Upper lobe of left lung (tissue), 6 donors: ENCODE results near the gene KIRREL3. TPM values are rescaled to one million over a fixed set of nuclear protein-coding genes. Genes with fewer than 3 reads are reported as not detected.

Experiments
- ATAC-seq, 2 donors: fragments of 200-7000 bp; cut with Tn5 transposase; one replicate each; pipeline ENCODE4 v1.9.1; 2022; ENCODE audit warnings: mild to moderate bottlenecking in 2 of 2, moderate library complexity in 2 of 2; ENCODE audit not compliant: low FRiP score in 2 of 2
- DNase-seq, 2 donors: peaks; one replicate each; pipeline ENCODE4 v3.0.0-alpha.2; 2019 to 2020
- H3K27ac ChIP-seq, 4 donors: fragments of 200-600 bp; sonication (generic); one replicate each; pipeline ENCODE4 v1.5.1; 2016 to 2019
- H3K27me3 ChIP-seq, 4 donors: fragments of 200-600 bp; sonication (generic); one replicate each; pipeline ENCODE4 v1.5.1; 2017 to 2019
- H3K36me3 ChIP-seq, 4 donors: fragments of 200-600 bp; sonication (generic); one replicate each; pipeline ENCODE4 v1.5.1; 2016 to 2019
- H3K4me1 ChIP-seq, 4 donors: fragments of 200-600 bp; sonication (generic); one replicate each; pipeline ENCODE4 v1.5.1; 2018 to 2019
- H3K4me3 ChIP-seq, 4 donors: fragments of 200-600 bp; sonication (generic); one replicate each; pipeline ENCODE4 v1.5.1; 2017 to 2019; ENCODE audit warnings: mild to moderate bottlenecking in 2 of 4, moderate library complexity in 1 of 4
- H3K9me3 ChIP-seq, 4 donors: fragments of 200-600 bp; sonication (generic); one replicate each; pipeline ENCODE4 v1.5.1; 2018 to 2019
- EP300 ChIP-seq, 4 donors: sonication (generic); formaldehyde crosslinking; IDR thresholded peaks; one replicate each; pipeline ENCODE4 v1.5.1; 2017; ENCODE audit warnings: antibody characterized with exemption in 4 of 4, control low read depth in 2 of 4
- POLR2A ChIP-seq, 4 donors: fragments of 450-650 bp; IDR thresholded peaks; one replicate each; pipeline ENCODE4 v1.5.1; 2016 to 2017; ENCODE audit warnings: antibody characterized with exemption in 4 of 4, mild to moderate bottlenecking in 2 of 4
- POLR2AphosphoS5 ChIP-seq, 2 donors: sonication (generic); formaldehyde crosslinking; IDR thresholded peaks; one replicate each; pipeline ENCODE4 v1.5.1; 2017; ENCODE audit warnings: antibody characterized with exemption in 2 of 2
- WGBS, 2 donors: methylation state at CpG; one replicate each; pipeline ENCODE4 v1.1.5; 2017 to 2018; 5-methylcytosine and 5-hydroxymethylcytosine counted together
- total RNA-seq, 6 donors: library from RNA; depleted of rRNA in 4 of 6; stranded (reverse); fragments of >200 nt in 4 of 6; gene quantifications; one replicate each; pipeline versions ENCODE4 v1.1.0 to v1.2.1, GENCODE V29; 2016 to 2021
- TF ChIP-seq, protein P1 (sequence below), 6 experiments: fragments of 450-650 bp in 4 of 6; fragments of 200-600 bp in 2 of 6; sonication (generic) in 2 of 6; IDR thresholded peaks; one replicate each; pipeline ENCODE4 v1.5.1; 2016 to 2019; ENCODE audit warnings: antibody characterized with exemption in 6 of 6
- donor health status: DM: no; HTN: no; CAD: no; lungs with moderate emphysema.
- donor health status: DM: no; HTN: yes; CAD: no; lungs with severe emphysema.

The KIRREL3 gene
- total RNA-seq, 6 donors from 2014 or later, result 0.22 to 0.24 TPM; not detected in 4

DNA sequence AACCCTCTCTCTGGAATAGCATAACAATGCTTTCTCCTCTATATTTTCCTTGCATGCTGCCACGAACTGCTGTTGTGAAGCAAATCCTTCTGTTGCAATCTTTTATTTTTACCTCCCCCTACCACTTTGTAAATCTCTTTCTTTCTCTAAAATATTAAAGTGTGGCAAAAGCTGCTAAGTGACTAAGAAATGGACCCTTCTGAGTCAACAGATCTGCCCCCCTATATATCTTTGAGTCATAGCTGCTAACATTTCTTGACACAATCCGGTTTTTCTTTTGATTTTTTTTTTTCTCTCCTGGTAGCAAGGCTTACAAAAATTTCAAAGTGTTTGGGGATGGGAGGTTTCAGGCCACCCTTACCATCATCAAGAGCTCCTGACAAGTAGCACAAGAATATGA lies 39.0 kb upstream of the KIRREL3 start:
- no peak overlapping the region for H3K4me3 ChIP-seq
- TF ChIP-seq POLR2AphosphoS5 (IDR thresholded peaks at IDR 0.05) (no peak), POLR2A (IDR thresholded peaks at IDR 0.05) (no peak)
- TF ChIP-seq, protein P1, sequence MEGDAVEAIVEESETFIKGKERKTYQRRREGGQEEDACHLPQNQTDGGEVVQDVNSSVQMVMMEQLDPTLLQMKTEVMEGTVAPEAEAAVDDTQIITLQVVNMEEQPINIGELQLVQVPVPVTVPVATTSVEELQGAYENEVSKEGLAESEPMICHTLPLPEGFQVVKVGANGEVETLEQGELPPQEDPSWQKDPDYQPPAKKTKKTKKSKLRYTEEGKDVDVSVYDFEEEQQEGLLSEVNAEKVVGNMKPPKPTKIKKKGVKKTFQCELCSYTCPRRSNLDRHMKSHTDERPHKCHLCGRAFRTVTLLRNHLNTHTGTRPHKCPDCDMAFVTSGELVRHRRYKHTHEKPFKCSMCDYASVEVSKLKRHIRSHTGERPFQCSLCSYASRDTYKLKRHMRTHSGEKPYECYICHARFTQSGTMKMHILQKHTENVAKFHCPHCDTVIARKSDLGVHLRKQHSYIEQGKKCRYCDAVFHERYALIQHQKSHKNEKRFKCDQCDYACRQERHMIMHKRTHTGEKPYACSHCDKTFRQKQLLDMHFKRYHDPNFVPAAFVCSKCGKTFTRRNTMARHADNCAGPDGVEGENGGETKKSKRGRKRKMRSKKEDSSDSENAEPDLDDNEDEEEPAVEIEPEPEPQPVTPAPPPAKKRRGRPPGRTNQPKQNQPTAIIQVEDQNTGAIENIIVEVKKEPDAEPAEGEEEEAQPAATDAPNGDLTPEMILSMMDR (IDR thresholded peaks at IDR 0.05), result no peak
- 56 to 67% methylated on average over 2 of the region's 2 CpGs for WGBS, 2 donors
- no peak for DNase-seq
- no peak for ATAC-seq
- no peaks in the 10 kb centered on the region for H3K27me3 ChIP-seq
- no peak overlapping the region for H3K27ac ChIP-seq
- no peaks in the 10 kb centered on the region for H3K9me3 ChIP-seq
- H3K36me3 ChIP-seq, result no peaks in the 10 kb centered on the region
- H3K4me1 ChIP-seq, result no peaks in the 10 kb centered on the region

DNA sequence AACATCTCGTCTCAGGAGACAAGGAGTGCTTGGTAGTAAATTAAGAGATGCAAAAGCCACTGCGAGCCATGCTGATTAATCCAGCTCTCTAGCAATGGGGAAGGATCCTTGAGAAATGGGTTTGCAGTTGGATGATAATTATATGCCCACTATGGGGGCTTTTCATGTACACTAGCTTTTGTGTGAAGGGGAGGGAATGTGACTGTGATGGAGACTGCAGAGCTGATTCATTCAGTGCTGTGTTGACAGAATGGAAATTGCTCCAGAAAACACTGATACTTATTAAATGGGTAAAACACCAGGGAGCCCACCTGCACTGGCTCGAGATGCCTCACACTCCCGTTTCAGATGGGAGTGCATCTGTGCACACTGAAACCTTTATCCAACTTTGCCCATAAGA lies 37.0 kb upstream of the KIRREL3 start:
- Histone ChIP-seq H3K27me3 (no peaks in the 10 kb centered on the region), H3K4me3 (no peak overlapping the region), H3K36me3 (no peaks in the 10 kb centered on the region), H3K4me1 (no peaks in the 10 kb centered on the region), H3K27ac (no peak overlapping the region), H3K9me3 (no peaks in the 10 kb centered on the region)
- no peak for DNase-seq
- no peak for ATAC-seq
- TF ChIP-seq, protein P1 (IDR thresholded peaks at IDR 0.05), result no peak
- TF ChIP-seq POLR2A (IDR thresholded peaks at IDR 0.05) (no peak), POLR2AphosphoS5 (IDR thresholded peaks at IDR 0.05) (no peak), EP300 (IDR thresholded peaks at IDR 0.05) (no peak)
- WGBS, 2 donors, result 77 to 80% methylated on average over 4 of the region's 4 CpGs

DNA sequence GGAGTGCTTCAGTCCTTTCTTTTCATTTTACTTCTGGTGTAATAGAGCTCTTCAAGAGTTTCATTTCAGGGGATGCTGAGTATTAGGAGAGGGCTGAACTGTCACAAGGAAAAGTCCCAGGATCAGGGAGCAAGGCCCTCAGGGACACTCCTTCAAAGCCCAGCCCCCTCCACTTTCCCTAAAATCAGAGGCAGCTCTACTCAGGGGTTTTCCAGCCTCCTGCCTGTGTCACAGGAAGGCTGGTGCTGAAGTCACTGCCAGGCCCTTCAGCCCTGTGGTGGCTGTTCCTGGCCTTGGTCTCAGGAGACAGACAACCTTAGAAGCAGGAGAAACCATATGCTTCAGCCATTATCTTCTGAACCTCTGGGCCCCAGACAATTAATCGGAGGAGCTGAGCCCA lies 36.4 kb upstream of the KIRREL3 start:
- no peak for ATAC-seq
- no peaks in the 10 kb centered on the region for H3K4me1 ChIP-seq
- 63 to 75% methylated on average over 1 of the region's 1 CpG for WGBS, 2 donors

DNA sequence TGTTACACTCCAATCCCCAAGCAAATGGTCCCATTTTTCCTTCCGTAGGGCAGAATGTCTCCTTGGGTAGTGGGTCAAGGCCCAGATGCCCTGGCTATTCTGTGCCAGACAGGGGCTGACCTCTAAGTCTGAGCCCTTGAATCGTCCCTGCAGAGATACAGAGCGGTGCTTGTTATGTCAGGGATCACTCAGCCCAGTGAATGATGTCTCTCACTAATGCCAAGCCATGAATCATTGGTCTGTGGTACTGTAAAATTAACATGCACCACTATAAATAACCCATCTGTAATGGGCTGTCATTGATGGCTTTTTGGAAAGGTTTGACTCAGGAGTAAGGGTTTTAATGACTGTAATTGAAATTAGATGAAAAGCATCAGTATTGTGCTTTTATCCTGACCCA lies 35.3 kb upstream of the KIRREL3 start:
- Histone ChIP-seq H3K36me3 (no peaks in the 10 kb centered on the region), H3K4me3 (no peak overlapping the region), H3K9me3 (no peaks in the 10 kb centered on the region), H3K27me3 (no peaks in the 10 kb centered on the region), H3K27ac (no peak overlapping the region), H3K4me1 (no peaks in the 10 kb centered on the region)
- ATAC-seq (no peak), DNase-seq (no peak)
- 61 to 82% methylated on average over 2 to 3 of the region's 3 CpGs for WGBS, 2 donors
- TF ChIP-seq, protein P1 (IDR thresholded peaks at IDR 0.05), result no peak
- TF ChIP-seq EP300 (IDR thresholded peaks at IDR 0.05), result no peak
- TF ChIP-seq POLR2AphosphoS5 (IDR thresholded peaks at IDR 0.05), result no peak

More for the DNA sequence above, 36.4 kb upstream of the KIRREL3 start:
- no peak overlapping the region for H3K27ac ChIP-seq
- no peaks in the 10 kb centered on the region for H3K9me3 ChIP-seq
- no peaks in the 10 kb centered on the region for H3K27me3 ChIP-seq
- TF ChIP-seq POLR2A (IDR thresholded peaks at IDR 0.05) (no peak), POLR2AphosphoS5 (IDR thresholded peaks at IDR 0.05) (no peak), EP300 (IDR thresholded peaks at IDR 0.05) (no peak)
- TF ChIP-seq, protein P1 (IDR thresholded peaks at IDR 0.05), result no peak
- no peaks in the 10 kb centered on the region for H3K36me3 ChIP-seq
- DNase-seq, result no peak
- no peak overlapping the region for H3K4me3 ChIP-seq

DNA sequence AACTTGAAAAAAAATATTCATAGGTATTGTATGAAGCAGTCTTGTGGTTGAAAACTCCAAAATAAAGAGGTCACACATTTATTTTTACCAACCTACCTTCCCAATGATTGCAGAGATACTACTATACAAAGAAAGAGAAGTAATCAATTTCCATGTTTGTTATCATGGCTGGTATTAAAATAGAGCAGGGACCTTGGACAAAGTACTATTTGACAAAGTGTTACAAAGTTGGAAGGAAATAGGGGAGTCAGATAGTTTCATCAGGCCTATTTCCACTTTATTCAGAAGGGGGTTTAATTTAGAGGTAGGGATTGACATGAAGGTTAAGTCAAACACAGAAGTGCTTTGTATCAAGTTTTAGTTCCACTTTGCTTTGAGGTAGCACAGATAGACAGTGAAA lies 34.4 kb upstream of the KIRREL3 start:
- Histone ChIP-seq H3K4me1 (no peaks in the 10 kb centered on the region), H3K27me3 (no peaks in the 10 kb centered on the region), H3K27ac (no peak overlapping the region), H3K36me3 (no peaks in the 10 kb centered on the region), H3K9me3 (no peaks in the 10 kb centered on the region), H3K4me3 (no peak overlapping the region)
- TF ChIP-seq, protein P1 (IDR thresholded peaks at IDR 0.05), result no peak
- no peak for TF ChIP-seq POLR2AphosphoS5 (IDR thresholded peaks at IDR 0.05)
- no peak for TF ChIP-seq POLR2A (IDR thresholded peaks at IDR 0.05)
- TF ChIP-seq EP300 (IDR thresholded peaks at IDR 0.05), result no peak
- ATAC-seq, result no peak
- no peak for DNase-seq
